Measurements from ENCODE around the gene SPATA2L. TPM values are rescaled to one million over a fixed set of nuclear protein-coding genes. Genes with fewer than 3 reads are reported as not detected.

Gene SPATA2L
- total and polyA plus RNA-seq, 2 of the 13 experiments (the other 11 are each of a cell fraction or from before 2014, with no cell fraction given): 9.1 to 20.7 TPM

- TF ChIP-seq GABPA (IDR thresholded peaks at IDR 0.05; ENCODE audit: low read depth, low read length) (no peak), GABPA (CRISPR knock-in tag; IDR thresholded peaks at IDR 0.05; ENCODE audit: low read depth) (peak; percentile 54; the same call in 1 of the 2 replicates), ZNF382 (CRISPR knock-in tag; IDR thresholded peaks at IDR 0.05; ENCODE audit: borderline replicate concordance) (no peak), TCF12 (IDR thresholded peaks at IDR 0.05) (no peak), TCF12 (CRISPR knock-in tag; IDR thresholded peaks at IDR 0.05) (peak; percentile 49; the same call in 1 of the 2 replicates), CENPT (CRISPR knock-in tag; IDR thresholded peaks at IDR 0.05; ENCODE audit: low read depth) (no peak), MYC (CRISPR knock-in tag; IDR thresholded peaks at IDR 0.05; ENCODE audit: borderline replicate concordance) (peak; percentile 61; the same call in 1 of the 2 replicates), ZNF335 (CRISPR knock-in tag; IDR thresholded peaks at IDR 0.05) (no peak), NFYB (CRISPR knock-in tag; IDR thresholded peaks at IDR 0.05) (peak; percentile 80), ZBED4 (CRISPR knock-in tag; IDR thresholded peaks at IDR 0.05; ENCODE audit: borderline replicate concordance) (peak; percentile 22; the same call in 1 of the 2 replicates), GABPB1 (CRISPR knock-in tag; IDR thresholded peaks at IDR 0.05) (peak; percentile 84), POLR2AphosphoS5 (IDR thresholded peaks at IDR 0.05; ENCODE audit: low read depth, low read length) (peak; percentile 74), CBFB (CRISPR knock-in tag; IDR thresholded peaks at IDR 0.05) (no peak), ZSCAN21 (CRISPR knock-in tag; IDR thresholded peaks at IDR 0.05; ENCODE audit: borderline replicate concordance) (peak; percentile 34), ETV6 (CRISPR knock-in tag; conservative IDR thresholded peaks at IDR 0.05) (peak; percentile 22; the same call in 1 of the 2 replicates), PHB2 (IDR thresholded peaks at IDR 0.05; ENCODE audit: partially characterized antibody) (no peak), MEIS1 (CRISPR knock-in tag; IDR thresholded peaks at IDR 0.05; ENCODE audit: borderline replicate concordance) (peak; percentile 78; the same call in 1 of the 2 replicates), ZNF784 (CRISPR knock-in tag; IDR thresholded peaks at IDR 0.05; ENCODE audit: borderline replicate concordance) (peak; percentile 57; the same call in 1 of the 2 replicates), SP140L (CRISPR knock-in tag; IDR thresholded peaks at IDR 0.05; ENCODE audit: borderline replicate concordance) (no peak), KLF6 (CRISPR knock-in tag; IDR thresholded peaks at IDR 0.05) (no peak), ZFYVE20 (CRISPR knock-in tag; IDR thresholded peaks at IDR 0.05; ENCODE audit: borderline replicate concordance, low read depth) (0 out of 2 replicates have a peak, but pooled peaks have one; percentile 34), KDM3A (CRISPR knock-in tag; IDR thresholded peaks at IDR 0.05; ENCODE audit: low read depth) (0 out of 2 replicates have a peak, but pooled peaks have one; percentile 30), ZNF546 (CRISPR knock-in tag; conservative IDR thresholded peaks at IDR 0.05) (peak; percentile 42; the same call in 1 of the 2 replicates), ZNF572 (CRISPR knock-in tag; IDR thresholded peaks at IDR 0.05) (no peak)
Measured at GRCh38 chr16:89701425-89702406, at the start of gene SPATA2L (continued).
